HG02943 (cell line): ENCODE results near the gene MRPS34.
"Not testable (repeated sequence)": the region's sequence is repeated elsewhere in the genome, so short reads cannot be mapped to it uniquely, and the experiment has no call there.

Source experiments
- ATAC-seq: cut with Tn5 transposase; IDR thresholded peaks from one replicate; pipeline ENCODE4 v1.9.1; 2021; ENCODE audit warnings: mild to moderate bottlenecking, low read depth, moderate library complexity; ENCODE audit not compliant: unreplicated experiment

MRPS34 gene

DNA sequence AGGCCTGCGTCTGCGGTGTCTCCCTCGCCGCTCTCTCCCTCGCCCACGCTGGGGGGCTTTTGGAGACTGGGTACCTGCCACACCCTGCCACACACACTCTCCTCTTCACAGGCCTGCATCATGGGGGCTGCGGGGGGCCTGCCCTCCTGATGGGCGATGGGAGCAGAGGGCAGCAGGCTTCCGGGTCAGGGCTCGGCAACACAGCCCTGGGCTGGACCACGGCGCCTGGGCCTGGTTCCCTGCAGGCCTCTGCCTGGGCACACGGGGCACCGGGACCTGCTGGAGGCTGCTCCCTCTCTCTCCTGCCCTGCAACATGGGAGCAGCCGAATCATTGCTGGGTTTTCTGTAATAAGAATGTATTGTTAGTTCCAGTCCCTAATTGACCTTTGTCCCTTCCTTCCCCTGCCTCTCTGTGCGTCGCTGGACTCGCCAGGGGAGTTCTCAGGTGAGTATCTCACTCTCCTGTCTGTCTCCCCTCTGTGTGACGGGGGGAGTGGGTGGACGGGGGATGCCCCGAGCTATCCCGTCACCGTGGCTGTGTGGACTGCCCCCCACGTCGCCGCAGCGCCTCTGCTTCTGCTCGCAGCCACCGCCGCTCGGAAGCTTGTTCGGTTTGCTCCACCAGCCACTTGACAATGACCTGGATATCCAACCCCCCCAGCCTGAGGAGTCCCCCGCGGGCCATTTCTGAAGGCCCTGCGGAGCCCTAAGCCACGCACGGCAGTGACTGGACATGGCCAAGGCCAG, 15.0 kb downstream of the MRPS34 start:
- ATAC-seq: no peak

DNA sequence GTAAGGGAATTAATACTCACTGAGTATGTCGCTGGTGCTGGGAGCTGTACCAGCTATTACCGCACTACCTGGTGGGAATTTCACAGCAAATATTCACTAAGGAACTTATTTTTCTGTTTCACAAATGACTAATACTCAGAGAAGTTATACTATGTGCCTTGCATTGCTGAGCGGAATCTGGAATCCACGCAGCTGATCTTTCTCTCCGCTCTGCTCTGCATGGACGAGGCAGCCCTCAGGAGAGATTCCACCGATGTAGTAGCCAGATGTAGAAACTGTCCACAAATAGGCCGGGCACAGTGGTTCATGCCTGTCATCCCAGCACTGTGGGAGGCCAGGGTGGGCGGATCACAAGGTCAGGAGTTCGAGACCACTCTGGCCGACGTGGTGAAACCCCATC, 18.7 kb downstream of the MRPS34 start:
- no peak for ATAC-seq

DNA sequence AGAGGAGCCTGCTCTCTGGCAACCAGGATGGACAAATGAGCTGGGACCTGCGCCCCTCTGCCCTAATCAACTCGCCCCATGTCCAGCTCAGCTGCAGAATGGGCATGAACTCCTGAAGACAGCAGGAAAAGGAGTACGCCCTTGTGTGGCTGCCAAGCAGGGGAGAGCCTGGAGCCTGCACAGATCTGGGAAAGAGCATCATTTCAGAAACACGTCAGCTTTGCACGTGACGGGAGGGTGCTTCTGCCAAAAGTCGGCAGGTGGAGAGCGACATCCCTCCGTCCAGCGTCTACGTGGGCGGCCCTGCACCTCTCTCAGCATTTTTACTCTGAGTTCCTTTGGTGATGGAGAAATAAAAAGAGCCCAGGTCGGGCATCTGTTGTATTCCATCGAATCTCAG, 20.1 kb downstream of the MRPS34 start:
- ATAC-seq: no peak

DNA sequence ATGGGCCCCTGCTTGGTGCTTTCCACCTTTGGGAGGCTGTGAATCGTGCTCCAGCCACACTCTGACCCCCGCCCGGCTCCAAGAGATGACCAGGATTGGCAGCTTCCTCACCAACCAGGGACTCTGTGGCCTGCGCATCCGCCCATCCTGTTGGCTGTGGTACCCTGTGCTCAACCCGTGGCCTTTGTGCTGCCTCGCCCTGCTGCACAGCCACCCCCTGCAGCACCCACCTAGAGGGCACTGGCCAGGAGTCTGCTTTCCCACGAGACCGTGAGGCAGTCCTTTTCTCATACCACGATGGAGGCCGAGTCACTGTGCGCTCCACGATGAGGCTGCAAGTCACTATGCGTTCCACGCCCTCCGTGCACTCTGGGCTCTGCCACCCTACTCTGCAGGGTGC, 21.0 kb downstream of the MRPS34 start:
- no peak for ATAC-seq

DNA sequence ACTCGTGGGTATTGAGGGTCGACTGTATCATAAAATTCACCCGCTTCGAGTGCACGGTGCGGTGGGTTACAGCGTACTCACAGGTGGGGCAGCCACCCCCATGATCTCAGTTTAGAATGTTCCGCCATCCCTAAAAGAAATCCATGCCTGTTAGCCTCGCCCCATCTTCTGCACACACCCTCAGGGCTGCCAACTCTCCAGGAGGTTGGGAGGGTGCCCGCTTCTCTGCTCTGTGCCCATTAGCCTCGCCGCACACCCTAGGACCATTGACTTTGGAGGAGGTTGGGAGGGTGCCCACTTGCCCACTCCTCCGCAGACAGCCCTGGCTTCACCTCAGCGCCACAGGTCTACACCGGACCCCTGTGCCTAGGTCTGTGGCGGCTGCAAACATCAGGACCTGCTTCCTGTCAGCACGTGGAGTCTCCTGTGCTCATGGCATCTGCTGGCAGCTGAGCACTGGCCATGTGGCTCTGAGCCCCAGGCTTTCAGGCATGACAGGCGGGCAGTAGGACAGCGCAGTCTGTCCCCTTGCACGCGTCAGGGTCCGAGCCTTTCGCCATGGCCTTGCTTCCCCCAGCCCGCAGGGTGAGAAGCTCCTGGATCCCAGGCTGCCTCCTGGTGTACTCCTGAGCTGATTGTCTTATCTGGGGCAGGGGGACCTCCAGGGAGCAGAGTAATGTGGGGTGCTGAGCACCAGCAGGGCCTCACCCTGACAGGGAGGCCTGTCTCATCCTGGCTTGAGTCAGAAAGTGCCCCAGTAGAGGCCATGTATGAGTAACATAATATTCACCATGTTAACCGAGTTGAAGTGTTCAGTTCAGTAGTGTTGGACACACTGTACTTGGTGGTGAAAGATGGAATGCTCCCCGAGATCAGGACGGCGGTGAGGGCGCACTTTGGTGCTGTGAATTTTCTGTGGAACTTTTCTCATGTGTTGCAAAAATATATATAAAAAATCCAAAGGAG, 23.5 kb downstream of the MRPS34 start:
- ATAC-seq: no peak

DNA sequence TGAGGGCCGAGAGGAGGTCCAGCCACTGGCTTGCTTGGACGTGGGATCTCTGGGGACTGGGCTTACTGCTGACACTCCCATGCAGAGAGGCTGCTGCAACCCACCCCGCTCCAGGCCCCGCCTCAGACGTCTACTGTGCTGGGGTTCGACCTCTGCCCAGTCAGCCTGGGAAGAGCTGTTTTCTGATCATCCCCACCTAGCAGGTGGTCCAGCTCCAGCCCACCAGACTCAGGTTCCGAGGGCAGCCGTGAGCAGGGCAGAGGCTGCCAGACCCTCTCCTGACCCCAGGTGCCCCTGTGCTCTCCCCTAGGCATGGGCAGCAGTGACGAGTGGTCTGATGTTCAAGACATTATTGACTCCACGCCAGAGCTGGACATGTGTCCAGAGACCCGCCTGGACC, 25.0 kb downstream of the MRPS34 start:
- no peak for ATAC-seq

DNA sequence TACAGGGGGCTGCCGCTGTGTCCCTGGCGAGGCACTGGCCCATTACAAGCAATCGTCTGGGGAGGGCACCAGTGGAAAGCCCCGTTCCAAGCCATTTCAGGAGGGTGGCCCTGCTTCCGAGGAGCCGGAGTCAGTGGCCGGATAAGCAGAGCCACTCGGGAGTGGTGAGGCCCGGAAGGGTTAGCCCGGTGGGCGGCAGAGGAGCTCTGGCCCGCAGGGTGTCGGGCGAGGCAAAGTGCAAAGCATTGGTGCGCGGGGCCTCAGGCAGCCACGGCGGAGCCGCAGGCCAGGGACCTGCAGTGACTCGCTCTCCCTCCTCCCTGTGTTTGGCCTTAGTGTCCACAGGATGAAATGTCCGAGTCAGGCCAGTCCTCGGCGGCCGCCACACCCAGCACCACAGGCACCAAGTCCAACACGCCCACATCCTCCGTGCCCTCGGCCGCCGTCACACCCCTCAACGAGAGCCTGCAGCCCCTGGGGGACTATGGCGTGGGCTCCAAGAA, 26.2 kb downstream of the MRPS34 start:
- ATAC-seq: no peak

DNA sequence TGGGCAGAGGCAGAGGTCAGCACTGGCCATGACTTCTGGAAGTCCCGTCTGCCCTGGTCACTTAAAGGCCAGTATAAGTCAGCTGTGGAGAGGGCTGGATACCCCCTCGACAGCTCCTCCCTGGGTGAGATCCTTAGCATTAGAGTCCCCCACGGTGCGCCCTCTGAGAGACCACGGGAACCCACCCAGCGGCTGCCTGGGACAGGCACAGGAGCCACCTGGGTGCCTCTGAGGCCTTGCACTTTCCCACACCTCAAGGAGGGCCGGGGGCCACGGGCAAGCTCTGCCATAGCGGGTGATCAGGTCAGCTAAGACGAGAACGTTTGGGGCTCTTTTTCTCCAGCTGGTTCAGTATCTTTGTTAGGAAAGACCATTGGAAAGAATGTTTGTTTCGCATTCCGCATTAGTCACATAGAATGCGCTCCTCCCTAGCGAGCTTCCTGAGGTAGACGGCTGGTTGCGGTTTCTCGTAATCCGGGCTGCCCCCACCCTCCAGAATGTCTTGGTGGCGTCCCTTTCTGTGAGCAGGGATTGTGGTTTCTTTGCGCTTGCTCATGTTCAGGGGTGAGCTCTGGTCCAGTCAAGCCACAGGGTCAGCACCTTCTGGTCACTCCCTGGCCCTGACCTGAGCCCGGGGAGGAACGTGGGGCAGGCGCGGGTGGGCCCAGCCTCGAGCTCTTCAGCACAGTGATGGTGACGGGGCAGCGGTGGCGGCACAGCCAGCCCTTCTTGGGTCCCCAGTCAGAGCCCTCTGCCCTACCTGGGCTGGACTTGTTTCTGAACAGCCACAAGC, 26.8 kb downstream of the MRPS34 start:
- ATAC-seq: no peak

DNA sequence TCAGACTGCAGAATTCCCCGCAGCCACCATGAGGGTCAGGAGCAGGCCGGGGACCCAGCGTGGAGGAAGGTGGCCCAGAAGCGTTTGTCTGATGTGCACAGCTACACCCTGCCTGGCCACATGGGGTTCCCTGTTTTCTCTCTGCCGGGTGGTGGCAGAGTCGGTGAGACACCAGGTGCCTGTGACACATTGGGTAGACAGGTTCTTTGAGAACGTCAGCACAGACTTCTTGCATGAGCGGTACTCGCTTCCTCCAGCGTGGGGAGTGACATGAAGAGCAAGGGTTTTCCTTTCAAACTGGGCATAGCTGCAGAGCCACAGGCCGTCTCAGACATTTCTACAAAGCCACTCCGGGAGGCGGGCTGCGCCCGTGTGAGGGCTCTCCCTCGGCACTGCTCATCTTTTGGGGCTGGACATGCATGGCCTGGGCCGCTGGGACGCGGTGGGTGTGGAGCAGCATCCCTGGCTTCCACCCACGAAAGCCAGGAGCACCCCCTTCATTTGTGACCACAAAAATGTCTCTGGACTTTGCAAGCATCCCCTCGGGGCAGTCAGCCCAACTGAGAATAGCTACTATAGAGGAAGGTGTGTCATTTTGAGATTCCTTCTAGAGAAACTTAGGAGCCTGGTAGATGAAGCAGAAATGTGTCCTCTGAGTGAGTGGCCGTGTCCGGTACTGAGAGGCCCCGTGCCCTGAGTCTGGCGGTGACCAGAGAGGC, 27.6 kb downstream of the MRPS34 start:
- no peak for ATAC-seq

DNA sequence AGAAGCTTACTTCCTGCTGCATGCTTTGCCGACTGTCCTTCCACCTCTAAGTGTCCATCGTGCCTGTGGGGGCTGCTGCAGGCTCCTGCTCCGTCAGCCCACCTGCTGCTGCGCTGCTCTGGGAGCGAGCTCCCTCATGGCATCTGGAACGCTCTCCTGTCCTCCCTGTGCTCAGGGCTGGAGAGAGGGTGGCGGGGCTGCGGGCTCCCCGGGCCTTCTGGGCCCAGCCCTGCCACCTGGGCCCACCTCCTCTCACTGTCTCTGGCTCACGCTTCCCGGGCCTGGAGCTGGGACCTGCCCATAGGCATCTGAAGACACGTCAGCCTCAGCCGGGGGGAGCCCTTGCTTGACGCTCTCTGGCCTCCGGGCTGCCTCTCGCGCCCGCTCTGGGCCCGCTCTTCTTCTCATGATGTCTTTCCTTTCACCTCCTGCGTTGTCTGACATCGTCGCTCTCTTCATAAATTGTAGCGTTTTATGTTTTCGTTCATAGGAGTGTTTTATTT, 28.5 kb downstream of the MRPS34 start:
- no peak for ATAC-seq

DNA sequence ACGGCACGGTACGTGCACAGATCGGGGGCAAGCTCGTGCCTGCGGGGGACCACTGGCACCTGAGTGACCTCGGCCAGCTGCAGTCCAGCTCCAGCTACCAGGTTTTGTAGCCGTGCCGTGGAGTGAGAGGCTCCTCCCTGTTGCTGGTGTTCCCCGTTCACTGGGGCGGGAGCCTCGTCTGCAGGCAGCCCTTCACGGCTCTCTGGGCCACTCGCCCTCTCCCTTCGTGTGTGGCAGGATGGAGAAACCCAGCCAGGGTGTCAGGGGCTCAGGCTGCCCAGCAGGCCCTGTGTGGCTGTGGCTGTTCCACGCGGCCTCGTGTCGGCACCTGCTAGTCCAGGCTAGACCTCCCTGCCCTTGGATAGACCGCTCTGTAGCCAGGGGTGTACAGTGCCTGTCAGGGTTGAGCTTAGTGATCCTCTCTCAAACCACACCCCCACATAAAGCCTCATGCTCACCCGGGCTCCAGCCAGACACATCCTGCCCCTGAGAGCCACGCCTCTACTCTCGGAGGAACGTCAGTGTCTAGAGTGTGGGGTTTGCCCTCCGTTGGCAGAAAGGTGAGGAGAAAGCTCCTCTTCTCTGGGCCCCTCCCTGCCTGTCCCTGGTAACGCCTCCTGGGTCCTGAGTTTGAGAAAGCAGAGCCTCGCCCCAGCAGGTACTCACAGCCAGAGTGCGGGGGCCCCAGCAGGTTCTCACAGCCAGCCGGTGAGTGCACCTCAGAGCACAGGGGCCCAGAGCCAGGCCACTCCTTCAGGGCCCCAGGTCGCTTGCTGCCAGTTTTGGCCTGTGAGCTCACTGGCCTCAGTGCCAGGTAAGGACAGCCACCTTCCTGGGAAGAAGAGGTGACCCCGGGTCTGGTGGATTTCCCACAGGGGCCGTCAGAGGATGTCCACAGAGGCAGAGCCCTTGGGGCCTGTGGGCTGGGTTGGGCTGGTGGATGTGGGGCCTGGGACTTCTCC, 29.3 kb downstream of the MRPS34 start:
- ATAC-seq: no peak

DNA sequence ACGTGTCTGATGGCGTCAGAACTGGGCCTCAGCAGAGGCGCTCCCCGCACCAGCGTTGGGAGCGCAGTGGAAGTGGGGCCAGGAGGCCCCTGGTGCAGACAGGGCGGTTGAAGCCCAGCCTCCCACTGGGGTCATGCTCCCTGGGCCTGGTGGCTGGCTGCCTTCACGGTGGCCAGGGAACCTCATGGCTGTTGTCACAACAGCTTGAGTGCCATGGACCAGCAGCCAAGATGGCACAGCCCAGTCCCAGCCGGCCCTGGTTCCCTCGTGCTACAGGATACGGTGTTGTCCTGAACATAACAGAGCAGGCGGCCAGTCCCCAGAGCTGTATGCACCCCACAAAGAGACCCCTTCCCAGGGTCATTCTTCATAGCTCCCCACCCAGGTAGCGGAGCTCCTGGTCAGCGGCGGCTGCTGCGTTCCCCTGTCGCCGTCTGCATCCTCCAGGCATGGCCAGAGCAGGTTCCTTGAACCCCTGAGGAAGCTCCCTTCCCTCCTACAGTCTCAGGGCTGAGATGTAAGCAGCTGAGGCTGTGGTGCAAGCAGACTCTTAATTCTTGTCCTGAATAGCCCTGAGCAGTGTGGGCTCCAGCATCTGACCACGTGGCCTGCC, 31.3 kb downstream of the MRPS34 start:
- no peak for ATAC-seq

DNA sequence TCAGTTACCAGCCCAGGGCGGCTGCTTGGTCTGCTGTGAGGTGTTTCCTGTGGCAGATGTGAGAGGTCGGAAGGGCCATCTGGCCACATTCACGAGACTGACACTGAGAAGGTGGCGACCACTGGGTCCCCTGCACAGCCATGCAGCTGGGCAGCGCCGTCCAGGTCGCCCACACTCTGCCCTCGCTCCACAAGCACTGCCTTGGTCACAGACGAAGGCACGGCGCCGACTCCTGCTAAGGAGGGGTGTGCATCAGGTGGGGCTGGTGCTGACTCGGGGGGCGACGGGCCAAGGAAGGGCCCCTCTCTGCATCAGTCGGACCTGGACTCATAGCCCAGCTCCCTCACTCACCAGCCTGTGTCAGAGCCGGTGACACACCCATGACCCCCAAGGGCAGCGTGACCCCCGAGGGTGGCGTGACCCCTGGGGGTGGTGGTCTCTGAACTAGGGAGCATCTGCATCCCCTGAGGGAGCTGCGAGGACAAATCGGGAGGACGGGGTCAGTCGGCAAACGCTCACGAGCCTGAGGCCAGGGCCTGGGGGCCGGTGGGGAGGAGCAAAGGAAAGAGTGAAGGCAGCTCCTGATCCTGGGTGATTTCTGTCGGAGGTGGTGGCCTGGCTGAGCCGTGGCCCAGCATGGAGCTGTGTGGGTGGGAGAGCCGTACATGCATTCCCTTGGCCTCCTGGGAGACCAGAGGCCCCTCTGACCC, 32.0 kb downstream of the MRPS34 start:
- ATAC-seq: no peak

DNA sequence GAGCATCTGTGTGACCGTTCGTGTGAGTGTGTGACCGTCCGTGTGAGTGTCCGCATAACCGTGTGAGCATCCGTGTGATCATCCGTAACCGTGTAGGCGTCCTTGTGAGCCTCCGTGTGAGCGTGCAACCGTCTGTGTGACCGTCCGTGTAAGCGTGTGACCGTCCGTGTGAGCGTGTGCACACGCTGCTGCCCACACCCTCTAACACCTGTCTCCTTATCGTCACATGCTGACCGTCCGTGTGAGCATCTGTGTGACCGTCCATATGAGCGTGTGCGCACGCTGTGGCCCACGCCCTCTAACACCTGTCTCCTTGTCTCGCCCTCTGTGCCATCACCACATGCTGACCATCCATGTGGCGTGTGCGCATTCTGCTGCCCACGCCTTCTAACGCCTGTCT, 32.7 kb downstream of the MRPS34 start:
- ATAC-seq: no peak

DNA sequence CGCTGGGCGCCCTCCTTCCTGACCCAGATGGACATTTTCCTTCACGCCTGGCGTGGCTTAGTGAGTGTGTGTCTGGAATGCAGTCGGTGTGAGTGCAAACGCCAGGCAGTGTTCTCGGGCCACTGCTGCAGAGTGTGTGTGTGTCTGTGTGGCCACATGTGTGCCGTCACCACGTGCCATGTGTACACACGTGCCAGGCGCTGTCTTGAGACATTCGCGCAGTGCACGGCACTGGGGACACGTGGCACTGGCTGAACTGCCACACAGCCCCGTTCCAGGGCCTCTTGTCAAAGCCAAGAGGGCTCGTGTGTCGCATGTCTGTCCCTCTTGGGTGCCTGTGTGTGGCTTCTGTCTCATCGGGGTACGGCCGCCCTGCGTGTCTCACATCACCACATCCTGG, 38.1 kb downstream of the MRPS34 start:
- ATAC-seq: no peak

DNA sequence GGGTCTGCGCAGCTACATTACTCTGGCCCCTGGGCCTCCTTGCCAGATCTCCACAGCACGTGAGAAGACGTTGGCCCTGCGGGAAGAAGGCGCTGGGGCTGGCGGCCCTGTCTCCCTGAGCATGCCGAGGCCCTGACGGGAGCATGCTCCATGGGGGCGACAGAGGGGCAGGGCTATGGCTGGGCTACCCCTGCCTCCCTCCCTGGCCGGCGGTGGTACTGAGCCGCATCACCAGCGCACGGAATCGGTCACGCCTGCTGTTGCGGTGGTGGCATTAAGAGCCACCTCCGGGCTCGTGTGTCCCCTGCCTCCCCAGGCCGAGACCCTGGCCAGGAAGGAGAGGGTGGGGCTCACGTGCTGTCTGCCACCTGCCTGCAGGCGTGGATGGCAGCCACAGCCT, 38.8 kb downstream of the MRPS34 start:
- no peak for ATAC-seq

DNA sequence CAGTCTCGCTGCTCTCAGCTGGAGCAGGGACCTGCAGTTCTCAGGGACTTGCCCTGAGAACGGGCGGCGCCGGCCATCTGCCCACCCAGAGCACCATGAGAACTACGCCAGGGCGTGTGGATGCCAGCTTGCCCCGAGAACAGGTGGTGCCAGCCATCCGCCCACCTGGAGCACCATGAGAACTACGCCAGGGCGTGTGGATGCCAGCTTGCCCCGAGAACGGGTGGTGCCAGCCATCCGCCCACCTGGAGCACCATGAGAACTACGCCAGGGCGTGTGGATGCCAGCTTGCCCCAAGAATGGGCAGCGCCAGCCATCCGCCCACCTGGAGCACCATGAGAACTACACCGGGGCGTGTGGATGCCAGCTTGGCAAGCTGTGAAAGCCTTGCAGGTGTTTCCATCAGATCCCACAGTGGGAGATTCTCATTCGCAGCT, 40.4 kb downstream of the MRPS34 start:
- not testable (repeated sequence) for ATAC-seq

DNA sequence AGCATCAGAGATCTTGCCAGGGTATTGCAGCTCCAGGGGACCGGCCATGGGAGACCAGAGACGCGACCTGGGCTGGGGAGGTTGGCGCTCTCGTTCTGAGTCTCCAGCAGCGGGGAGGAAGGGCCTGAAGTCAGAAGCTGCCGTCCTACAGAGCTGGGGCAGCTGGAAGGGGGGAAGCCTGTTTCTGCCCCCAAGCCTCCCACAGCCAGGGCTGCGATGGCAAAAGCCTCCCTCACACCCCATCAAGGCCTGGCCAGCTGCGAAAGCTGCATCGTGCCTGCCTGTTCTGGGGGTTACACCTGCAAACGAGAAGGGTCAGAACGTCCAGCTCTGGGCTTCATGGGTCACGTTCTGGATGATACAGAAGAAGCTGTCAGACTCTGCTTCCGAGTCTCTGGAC, 40.9 kb downstream of the MRPS34 start:
- no peak for ATAC-seq
